ENCODE results near the gene CKLF. TPM values are rescaled to one million over a fixed set of nuclear protein-coding genes. Genes with fewer than 3 reads are reported as not detected.

Gene CKLF
- total RNA-seq, 1 experiment from 2014 or later = 47.9 TPM

- H3K4me1 ChIP-seq (ENCODE audit: insufficient read depth, low read length) = peaks cover 6% of the 10 kb centered on the region; the same call in 1 of the 2 replicates
- ATAC-seq = no peak
- H4K20me1 ChIP-seq (ENCODE audit: low read length) = no peaks in the 10 kb centered on the region
- no peak for TF ChIP-seq EZH2phosphoT487 (IDR thresholded peaks at IDR 0.05; ENCODE audit: borderline replicate concordance, low read length)
- no peak for TF ChIP-seq EZH2 (IDR thresholded peaks at IDR 0.05; ENCODE audit: low read length, unreplicated experiment)
- TF ChIP-seq CTCF (conservative IDR thresholded peaks at IDR 0.05; ENCODE audit: low read depth, low read length) = no peak
- H3F3A ChIP-seq (ENCODE audit: low read length, unreplicated experiment) = no peaks in the 10 kb centered on the region
- CTCF ChIA-PET = interaction anchor here (1.1 kb wide), 1 partner anchor 13 kb away, joined by 4 read pairs; no protein-coding TSS in a partner anchor
- DNase-seq = no peak
- POLR2A ChIA-PET (ENCODE audit: unreplicated experiment) = no interaction called here
- BruUV-seq (replicated peaks) = no TSS peak
- H3K4me2 ChIP-seq (ENCODE audit: low read length) = peak overlapping the region; percentile 79
- no peaks in the 10 kb centered on the region for H3K27me3 ChIP-seq (ENCODE audit: low read length)
- no peaks in the 10 kb centered on the region for H3K9me3 ChIP-seq (ENCODE audit: low read length)
- intact Hi-C loops (cut with micrococcal nuclease) = loop anchor here (2.0 to 10.0 kb wide), 4 partner anchors 43 to 267 kb away; partner anchors contain the start of gene CMTM4
- no peaks in the 10 kb centered on the region for H3K36me3 ChIP-seq (ENCODE audit: low read depth, low read length)
- H3K9me2 ChIP-seq (replicated peaks; ENCODE audit: low read length) = no peaks in the 10 kb centered on the region
- no peak overlapping the region for H2AFZ ChIP-seq (ENCODE audit: low read length)
- H3K79me2 ChIP-seq (ENCODE audit: low read length) = no peaks in the 10 kb centered on the region
- peak overlapping the region; percentile 72 for H3K4me3 ChIP-seq (ENCODE audit: low read length)
- no peak overlapping the region for H3K9ac ChIP-seq (ENCODE audit: low read length)
- no peak overlapping the region for H3K27ac ChIP-seq (ENCODE audit: low read length)
Observed at GRCh38 chr16:66605979-66606751, 53.8 kb downstream of the CKLF start.

- Histone ChIP-seq H3K9me3 (ENCODE audit: low read length) (no peaks in the 10 kb centered on the region), H2AFZ (ENCODE audit: low read length) (no peak overlapping the region), H3K9me2 (replicated peaks; ENCODE audit: low read length) (no peaks in the 10 kb centered on the region), H3K27me3 (ENCODE audit: low read length) (no peaks in the 10 kb centered on the region), H3K36me3 (ENCODE audit: low read depth, low read length) (no peaks in the 10 kb centered on the region), H3K4me3 (ENCODE audit: low read length) (no peak overlapping the region), H4K20me1 (ENCODE audit: low read length) (no peaks in the 10 kb centered on the region), H3K27ac (ENCODE audit: low read length) (no peak overlapping the region), H3K4me2 (ENCODE audit: low read length) (no peak overlapping the region), H3K9ac (ENCODE audit: low read length) (no peak overlapping the region), H3K4me1 (ENCODE audit: insufficient read depth, low read length) (peaks cover 6% of the 10 kb centered on the region; the same call in 1 of the 2 replicates), H3K79me2 (ENCODE audit: low read length) (no peaks in the 10 kb centered on the region), H3F3A (ENCODE audit: low read length, unreplicated experiment) (no peaks in the 10 kb centered on the region)
- BruUV-seq (replicated peaks) = no TSS peak
- ChIA-PET CTCF (interaction anchor here (0.5 to 1.3 kb wide), 13 partner anchors 8 to 264 kb away, joined by 3 to 13 read pairs (median 4); no protein-coding TSS in a partner anchor), POLR2A (ENCODE audit: unreplicated experiment) (no interaction called here)
- peak; percentile 83 for DNase-seq
- intact Hi-C loops (cut with micrococcal nuclease) = loop anchor here (1.0 to 10.0 kb wide), 2 partner anchors 86 to 260 kb away; partner anchors contain the start of gene CMTM4
- ATAC-seq = peak; percentile 78
- no peak for TF ChIP-seq EZH2 (IDR thresholded peaks at IDR 0.05; ENCODE audit: low read length, unreplicated experiment)
- TF ChIP-seq EZH2phosphoT487 (IDR thresholded peaks at IDR 0.05; ENCODE audit: borderline replicate concordance, low read length) = no peak
- peak; percentile 85 for TF ChIP-seq CTCF (conservative IDR thresholded peaks at IDR 0.05; ENCODE audit: low read depth, low read length)
Observed at GRCh38 chr16:66608241-66609138, 56.1 kb downstream of the CKLF start.
